IPS-11a (cell line): ENCODE measurements around the gene ONECUT3.
"Not testable (repeated sequence)": the region's sequence is repeated elsewhere in the genome, so short reads cannot be mapped to it uniquely, and the experiment has no call there.

Source experiments
- H3K4me3 ChIP-seq: one replicate; pipeline ENCODE4 v1.5.1; 2013; ENCODE audit warnings: low read depth, low read length, control low read depth

ONECUT3 gene

GRCh38 chr19:1755467-1756171, 2.3 kb downstream of the ONECUT3 start:
- H3K4me3 ChIP-seq, result no peak overlapping the region

- no peak overlapping the region for H3K4me3 ChIP-seq
Observed at GRCh38 chr19:1756264-1756663, 3.0 kb downstream of the ONECUT3 start.

GRCh38 chr19:1756705-1757465, 3.6 kb downstream of the ONECUT3 start:
- no peak overlapping the region for H3K4me3 ChIP-seq

DNA sequence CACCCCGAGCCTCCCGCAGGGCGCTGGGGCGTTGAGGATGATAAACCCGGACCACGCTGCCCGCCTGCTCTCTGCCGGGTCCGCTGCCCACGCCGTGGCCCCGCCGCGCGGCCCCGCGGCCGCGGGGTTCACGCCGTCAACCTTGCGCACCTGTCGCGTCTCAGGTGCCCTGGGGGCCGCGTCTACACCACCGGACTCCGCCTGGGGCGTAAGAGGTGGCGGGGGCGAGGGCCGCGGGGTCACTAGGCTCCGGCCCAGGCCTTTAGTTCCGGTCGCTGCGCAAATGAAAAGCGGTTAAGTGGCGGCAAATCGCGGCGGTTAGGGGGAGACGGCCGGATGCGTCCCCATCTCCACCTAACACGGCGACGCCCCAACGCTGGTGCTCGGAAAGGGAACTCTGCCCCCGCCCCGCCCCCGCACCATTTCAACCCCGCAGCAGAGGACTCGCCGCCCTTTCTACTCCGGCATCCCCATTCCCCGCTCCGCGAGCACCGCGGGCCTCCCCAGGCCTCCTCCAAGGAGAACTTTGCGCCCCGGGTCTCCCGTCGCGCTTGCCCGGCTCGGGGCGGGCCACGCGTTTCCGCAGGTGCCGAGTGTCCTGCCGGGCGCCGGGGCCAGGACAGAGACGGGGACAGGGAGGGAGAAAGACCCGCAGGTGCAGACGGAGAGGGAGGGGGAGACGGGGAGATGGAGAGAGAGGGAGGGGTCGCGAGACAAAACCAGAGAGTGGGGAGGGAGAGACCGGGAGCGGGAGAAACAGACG, 4.3 kb downstream of the ONECUT3 start:
- H3K4me3 ChIP-seq, result no peak overlapping the region

DNA sequence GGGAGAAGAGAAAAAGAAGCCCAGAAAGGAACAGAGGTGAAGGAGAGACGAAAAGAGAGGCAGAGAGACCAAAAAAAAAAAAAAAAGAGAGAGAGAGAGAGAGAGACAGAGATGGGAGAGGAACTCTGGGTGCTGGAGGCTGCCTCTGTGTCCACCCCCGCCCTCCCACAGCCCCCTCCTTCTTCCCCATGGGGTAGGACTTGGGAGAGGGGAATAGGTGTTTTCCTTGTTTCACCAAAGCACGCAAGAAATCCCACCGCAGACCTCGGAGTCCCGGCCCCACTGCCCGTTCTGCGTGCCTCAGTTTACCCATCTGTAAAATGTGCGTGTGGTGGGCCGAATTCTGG, 4.9 kb downstream of the ONECUT3 start:
- no peak overlapping the region for H3K4me3 ChIP-seq

- H3K4me3 ChIP-seq, result no peak overlapping the region
Observed at GRCh38 chr19:1758959-1759903, 5.9 kb downstream of the ONECUT3 start.

GRCh38 chr19:1760020-1760419, 6.7 kb downstream of the ONECUT3 start:
- no peak overlapping the region for H3K4me3 ChIP-seq

DNA sequence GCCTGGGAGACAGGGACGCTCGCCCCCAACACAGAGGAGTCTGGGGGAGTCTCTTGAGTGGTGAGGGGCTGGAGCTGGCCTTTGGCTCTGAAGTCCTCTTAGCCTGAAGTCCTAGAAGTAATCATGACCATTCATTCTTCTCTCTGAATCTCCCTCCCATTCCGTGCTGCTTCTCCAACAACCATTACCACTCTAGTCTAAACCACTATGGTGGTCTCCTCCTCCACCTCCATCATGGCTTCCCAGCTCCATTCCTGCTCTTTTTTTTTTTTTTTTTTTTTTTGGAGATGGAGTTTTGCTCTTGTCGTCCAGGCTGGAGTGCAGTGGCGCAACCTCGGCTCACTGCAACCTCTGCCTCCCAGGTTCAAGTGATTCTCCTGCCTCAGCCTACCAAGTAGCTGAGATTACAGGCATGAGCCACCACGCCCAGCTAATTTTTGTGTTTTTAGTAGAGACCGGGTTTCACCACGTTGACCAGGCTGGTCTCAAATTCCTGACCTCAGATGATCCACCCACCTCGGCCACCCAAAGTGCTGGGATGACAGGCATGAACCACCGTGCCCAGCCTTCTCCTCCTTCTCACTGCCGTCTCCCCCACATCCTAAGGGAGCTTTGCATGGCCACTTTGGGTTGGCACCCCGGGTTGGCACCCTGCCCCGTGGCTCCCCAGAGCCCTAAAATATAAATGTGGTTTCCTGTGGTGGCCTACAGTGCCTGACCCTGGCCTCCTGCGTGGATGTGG, 7.7 kb downstream of the ONECUT3 start:
- H3K4me3 ChIP-seq, result not testable (repeated sequence)

GRCh38 chr19:1761528-1762242, 8.4 kb downstream of the ONECUT3 start:
- no peak overlapping the region for H3K4me3 ChIP-seq

GRCh38 chr19:1762243-1763117, 9.2 kb downstream of the ONECUT3 start:
- no peak overlapping the region for H3K4me3 ChIP-seq

GRCh38 chr19:1763648-1764639, 10.6 kb downstream of the ONECUT3 start:
- H3K4me3 ChIP-seq, result no peak overlapping the region

DNA sequence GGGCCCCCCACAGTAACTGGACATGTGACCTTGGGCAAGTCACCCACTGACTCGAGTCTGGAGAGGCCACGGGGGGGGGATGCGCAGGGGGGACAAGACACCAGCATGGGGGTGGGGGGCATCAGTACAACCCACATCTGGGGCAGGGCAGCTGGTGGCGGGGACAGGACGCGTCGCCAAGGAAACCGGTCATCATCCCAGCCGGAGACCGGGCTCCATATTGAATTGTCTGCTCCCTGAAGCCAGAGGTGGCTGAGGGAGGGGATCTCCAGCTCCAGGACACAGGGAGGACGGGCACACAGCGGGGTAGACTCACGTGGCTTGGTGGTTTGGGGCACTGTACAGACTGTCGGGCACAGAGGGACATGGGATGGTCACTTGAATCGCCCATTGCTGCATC, 11.4 kb downstream of the ONECUT3 start:
- no peak overlapping the region for H3K4me3 ChIP-seq

GRCh38 chr19:1765232-1765903, 12.1 kb downstream of the ONECUT3 start:
- no peak overlapping the region for H3K4me3 ChIP-seq

DNA sequence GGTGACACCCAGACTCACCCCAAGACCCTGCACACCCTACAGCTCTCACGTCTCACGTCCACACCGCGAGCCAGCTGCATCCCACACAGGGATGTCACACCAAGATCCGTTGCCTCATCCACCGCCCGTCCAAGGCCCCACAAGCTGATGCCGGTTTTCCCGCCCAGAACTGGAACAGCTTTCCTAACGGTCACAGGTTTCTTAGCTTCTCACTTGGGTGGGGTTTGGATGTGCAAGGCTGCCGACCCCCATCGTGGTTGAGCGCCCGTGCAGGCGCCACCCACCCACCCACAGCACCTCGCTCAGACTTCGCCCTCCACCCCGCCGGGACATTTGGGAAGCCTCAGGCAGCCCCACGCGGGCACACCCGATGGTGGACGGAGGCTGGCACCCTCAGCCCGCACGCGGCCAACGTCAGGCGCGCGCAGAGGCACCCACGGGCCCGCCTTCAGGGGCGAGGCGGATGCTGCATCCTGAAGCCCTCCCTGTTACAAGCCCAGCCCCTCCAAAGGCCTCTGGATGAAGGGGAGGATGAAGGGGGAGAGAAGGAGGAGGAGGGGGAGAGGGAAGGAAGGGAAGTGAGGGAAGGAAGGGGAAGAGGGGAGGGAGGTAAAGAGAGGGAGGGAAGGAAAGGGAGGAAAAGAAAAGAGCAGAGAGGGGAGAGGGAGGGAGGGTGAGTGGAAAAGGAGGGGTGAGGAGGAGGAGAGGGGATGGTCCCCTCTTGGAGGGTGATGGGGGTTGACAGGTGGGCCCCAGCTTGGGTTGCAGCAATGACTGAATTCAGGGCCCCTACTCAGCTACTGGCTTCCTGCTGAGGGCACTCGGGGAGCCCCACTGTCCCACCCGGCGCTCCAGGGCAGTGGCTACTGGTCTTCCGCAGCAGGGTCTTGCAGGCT, 12.8 kb downstream of the ONECUT3 start:
- no peak overlapping the region for H3K4me3 ChIP-seq

DNA sequence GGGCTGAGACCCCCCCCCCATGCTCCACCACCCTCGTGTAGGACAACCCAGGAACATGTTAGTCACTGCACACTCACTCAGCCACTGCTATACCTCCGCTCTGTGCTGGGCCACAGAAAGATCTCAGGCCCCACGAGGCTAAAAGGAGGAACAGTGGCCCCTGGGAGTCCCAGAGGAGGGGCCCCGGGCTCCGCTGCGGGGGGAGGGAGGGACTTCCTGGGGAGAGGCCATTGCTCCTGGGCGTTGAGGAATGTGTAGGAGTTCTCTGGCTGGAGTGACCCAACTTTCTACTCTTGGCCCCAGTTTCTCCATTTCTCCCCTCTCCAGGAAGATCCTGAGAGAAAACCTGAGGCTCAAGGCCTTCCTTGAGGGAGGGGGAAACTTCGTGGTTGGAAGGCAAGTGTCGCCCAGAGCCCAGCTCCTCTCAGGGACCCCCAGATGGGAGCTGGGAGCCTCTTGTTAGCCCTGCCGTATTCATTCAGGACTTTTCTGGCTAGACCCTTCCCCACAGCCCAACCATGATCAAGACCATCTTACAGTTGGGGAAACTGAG, 13.6 kb downstream of the ONECUT3 start:
- H3K4me3 ChIP-seq, result no peak overlapping the region
